NCI-H128 (cell line): ENCODE results near the gene TESPA1.
"Not testable (repeated sequence)": the region's sequence is repeated elsewhere in the genome, so short reads cannot be mapped to it uniquely, and the experiment has no call there.

Experiments used
- DNase-seq: peaks from one replicate; lab custom pipeline; 2025; ENCODE audit not compliant: unreplicated experiment; lab: John Stamatoyannopoulos, UW

Gene TESPA1

GRCh38 chr12:54984658-54985376 is at the start of gene TESPA1:
Gene TESPA1 (minus strand): TSS chr12:54984762. CDS start chr12:54974562, 10,200 bp downstream.
- DNase-seq: no peak

- DNase-seq: no peak
Measured at GRCh38 chr12:55034218-55034617, 49.7 kb upstream of the TESPA1 start.

GRCh38 chr12:55025508-55025907 is 40.9 kb upstream of the TESPA1 start:
- no peak for DNase-seq

- DNase-seq: no peak
Measured at GRCh38 chr12:55024575-55024974, 40.0 kb upstream of the TESPA1 start.

GRCh38 chr12:55019784-55020183 is 35.2 kb upstream of the TESPA1 start, which contains the start of gene NEUROD4:
Gene NEUROD4 (plus strand): TSS chr12:55019974. CDS start chr12:55026440, 6,466 bp downstream.
- no peak for DNase-seq

GRCh38 chr12:55017416-55017925 is 32.9 kb upstream of the TESPA1 start:
- no peak for DNase-seq

- DNase-seq: no peak
Measured at GRCh38 chr12:55008944-55009585, 24.5 kb upstream of the TESPA1 start.

GRCh38 chr12:55002355-55002754 is 17.8 kb upstream of the TESPA1 start:
- DNase-seq: no peak

GRCh38 chr12:55001198-55001868 is 16.8 kb upstream of the TESPA1 start:
- no peak for DNase-seq

GRCh38 chr12:54998958-54999510 is 14.5 kb upstream of the TESPA1 start:
- DNase-seq: no peak

- DNase-seq: no peak
Measured at GRCh38 chr12:54997929-54998522, 13.5 kb upstream of the TESPA1 start.

GRCh38 chr12:54996205-54996604 is 11.6 kb upstream of the TESPA1 start:
- no peak for DNase-seq

GRCh38 chr12:54993181-54993835 is 8.7 kb upstream of the TESPA1 start:
- peak; percentile 12 for DNase-seq

GRCh38 chr12:54991991-54992375 is 7.4 kb upstream of the TESPA1 start:
- DNase-seq: no peak

- no peak for DNase-seq
Measured at GRCh38 chr12:54991161-54991990, 6.8 kb upstream of the TESPA1 start.

GRCh38 chr12:54989829-54990228 is 5.3 kb upstream of the TESPA1 start:
- no peak for DNase-seq

GRCh38 chr12:54988402-54989054 is 4.0 kb upstream of the TESPA1 start:
- no peak for DNase-seq

- no peak for DNase-seq
Measured at GRCh38 chr12:54987611-54988231, 3.2 kb upstream of the TESPA1 start.

GRCh38 chr12:54986773-54987172 is 2.2 kb upstream of the TESPA1 start:
- DNase-seq: not testable (repeated sequence)
